ENCODE measurements around the gene LY6G6F. TPM values are rescaled to one million over a fixed set of nuclear protein-coding genes. Genes with fewer than 3 reads are reported as not detected.

The LY6G6F gene
- total and polyA plus RNA-seq, 4 donors = 0.21 to 2.2 TPM; not detected in 2

- Histone ChIP-seq H3K4me1 (ENCODE audit: control insufficient read depth in 5 of 5, insufficient read depth in 5 of 5, low read length in 5 of 5) (peaks cover 7 to 51% (median 11%) of the 10 kb centered on the region in 5 donors), H3K4me3 (no peak overlapping the region), H3K36me3 (ENCODE audit: control insufficient read depth in 4 of 4, insufficient read depth in 4 of 4, low read length in 4 of 4) (peaks cover 3 to 22% (median 7%) of the 10 kb centered on the region in 4 donors), H3K27ac (ENCODE audit: low read depth in 1 of 2, low read length in 1 of 2) (peak overlapping the region; percentile 85 to 95), H3K9ac (ENCODE audit: insufficient read depth in 1 of 2, low read length in 2 of 2) (peak overlapping the region in 1 of 2 donors; percentile 65), H3K9me3 (ENCODE audit: control insufficient read depth in 4 of 4, insufficient read depth in 3 of 4, low read length in 3 of 4) (no peaks in the 10 kb centered on the region), H3K27me3 (ENCODE audit: control insufficient read depth in 3 of 3, insufficient read depth in 3 of 3, low read length in 2 of 3) (no peaks in the 10 kb centered on the region)
- ATAC-seq (ENCODE audit: insufficient read depth, low FRiP score) (no peak), DNase-seq (no peak)
- 79 to 86% methylated on average over 12 of the region's 12 CpGs for WGBS, 2 donors
- TF ChIP-seq, protein P1, sequence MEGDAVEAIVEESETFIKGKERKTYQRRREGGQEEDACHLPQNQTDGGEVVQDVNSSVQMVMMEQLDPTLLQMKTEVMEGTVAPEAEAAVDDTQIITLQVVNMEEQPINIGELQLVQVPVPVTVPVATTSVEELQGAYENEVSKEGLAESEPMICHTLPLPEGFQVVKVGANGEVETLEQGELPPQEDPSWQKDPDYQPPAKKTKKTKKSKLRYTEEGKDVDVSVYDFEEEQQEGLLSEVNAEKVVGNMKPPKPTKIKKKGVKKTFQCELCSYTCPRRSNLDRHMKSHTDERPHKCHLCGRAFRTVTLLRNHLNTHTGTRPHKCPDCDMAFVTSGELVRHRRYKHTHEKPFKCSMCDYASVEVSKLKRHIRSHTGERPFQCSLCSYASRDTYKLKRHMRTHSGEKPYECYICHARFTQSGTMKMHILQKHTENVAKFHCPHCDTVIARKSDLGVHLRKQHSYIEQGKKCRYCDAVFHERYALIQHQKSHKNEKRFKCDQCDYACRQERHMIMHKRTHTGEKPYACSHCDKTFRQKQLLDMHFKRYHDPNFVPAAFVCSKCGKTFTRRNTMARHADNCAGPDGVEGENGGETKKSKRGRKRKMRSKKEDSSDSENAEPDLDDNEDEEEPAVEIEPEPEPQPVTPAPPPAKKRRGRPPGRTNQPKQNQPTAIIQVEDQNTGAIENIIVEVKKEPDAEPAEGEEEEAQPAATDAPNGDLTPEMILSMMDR (IDR thresholded peaks at IDR 0.05; ENCODE audit: control extremely low read depth, extremely low read depth) = no peak
Measured at GRCh38 chr6:31661262-31662123, 45.2 kb upstream of the LY6G6F start.

DNA sequence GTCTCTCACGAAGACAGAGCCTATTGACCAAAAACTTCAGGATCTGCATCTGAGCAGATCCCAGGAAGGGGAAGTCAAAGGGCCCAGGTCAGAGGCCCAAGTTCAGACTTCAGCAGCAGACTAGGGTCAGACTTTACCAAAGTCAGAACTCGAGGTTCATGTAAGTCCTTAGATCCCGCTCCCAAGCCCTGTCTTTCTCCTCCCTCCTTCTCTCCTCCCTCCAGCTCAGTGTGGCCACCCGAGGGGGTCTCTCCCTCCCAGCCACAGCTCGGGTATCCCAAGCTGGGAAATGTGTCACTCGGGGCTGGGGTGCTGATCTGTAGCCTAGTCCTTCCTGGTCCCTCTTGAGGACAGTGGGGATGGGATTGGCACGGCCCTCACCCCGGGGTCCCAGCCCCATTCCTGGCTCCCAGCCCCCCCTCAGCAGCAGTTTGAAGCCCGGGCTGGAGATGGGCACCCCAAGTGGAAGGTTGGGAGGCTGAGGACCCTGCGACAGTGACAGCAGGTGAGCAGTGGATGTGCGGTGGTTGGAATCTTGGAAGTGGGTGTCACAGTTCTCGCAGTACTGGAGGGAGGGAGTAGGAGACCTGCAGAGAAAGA lies 44.4 kb upstream of the LY6G6F start:
- Histone ChIP-seq H3K27ac (ENCODE audit: low read depth in 1 of 2, low read length in 1 of 2) (no peak overlapping the region), H3K4me1 (ENCODE audit: control insufficient read depth in 5 of 5, insufficient read depth in 5 of 5, low read length in 5 of 5) (peaks cover 8 to 57% (median 16%) of the 10 kb centered on the region in 5 donors), H3K9me3 (ENCODE audit: control insufficient read depth in 4 of 4, insufficient read depth in 3 of 4, low read length in 3 of 4) (no peaks in the 10 kb centered on the region), H3K36me3 (ENCODE audit: control insufficient read depth in 4 of 4, insufficient read depth in 4 of 4, low read length in 4 of 4) (peaks cover 3 to 18% (median 10%) of the 10 kb centered on the region in 4 donors), H3K9ac (ENCODE audit: insufficient read depth in 1 of 2, low read length in 2 of 2) (no peak overlapping the region), H3K27me3 (ENCODE audit: control insufficient read depth in 3 of 3, insufficient read depth in 3 of 3, low read length in 2 of 3) (no peaks in the 10 kb centered on the region), H3K4me3 (no peak overlapping the region)
- no peak for ATAC-seq (ENCODE audit: insufficient read depth, low FRiP score)
- WGBS, 2 donors = 87 to 89% methylated on average over 10 to 12 of the region's 12 CpGs
- DNase-seq = no peak
- TF ChIP-seq, protein P1 (IDR thresholded peaks at IDR 0.05; ENCODE audit: control extremely low read depth, extremely low read depth) = no peak

GRCh38 chr6:31663126-31663960 lies 43.3 kb upstream of the LY6G6F start:
- peaks cover 0 to 22% (median 14%) of the 10 kb centered on the region in 4 donors for H3K36me3 ChIP-seq (ENCODE audit: control insufficient read depth in 4 of 4, insufficient read depth in 4 of 4, low read length in 4 of 4)
- no peak overlapping the region for H3K4me3 ChIP-seq
- peak overlapping the region; percentile 38 to 96 for H3K27ac ChIP-seq (ENCODE audit: low read depth in 1 of 2, low read length in 1 of 2)
- H3K4me1 ChIP-seq (ENCODE audit: control insufficient read depth in 5 of 5, insufficient read depth in 5 of 5, low read length in 5 of 5) = peaks cover 8 to 54% (median 16%) of the 10 kb centered on the region in 5 donors
- H3K9ac ChIP-seq (ENCODE audit: insufficient read depth in 1 of 2, low read length in 2 of 2) = peak overlapping the region; percentile 4 to 84
- DNase-seq (no peak), ATAC-seq (ENCODE audit: insufficient read depth, low FRiP score) (no peak)
- no peaks in the 10 kb centered on the region for H3K9me3 ChIP-seq (ENCODE audit: control insufficient read depth in 4 of 4, insufficient read depth in 3 of 4, low read length in 3 of 4)
- TF ChIP-seq, protein P1 (IDR thresholded peaks at IDR 0.05; ENCODE audit: control extremely low read depth, extremely low read depth) = no peak
- WGBS, 2 donors = 62% methylated on average over 9 of the region's 9 CpGs
- no peaks in the 10 kb centered on the region for H3K27me3 ChIP-seq (ENCODE audit: control insufficient read depth in 3 of 3, insufficient read depth in 3 of 3, low read length in 2 of 3)
